Mammary epithelial cell (primary cell): ENCODE results near the gene IRF4.

ENCODE experiments used
- EZH2 ChIP-seq: IDR thresholded peaks from 2 replicates; pipeline ENCODE4 v1.6.1; 2012; ENCODE audit warnings: low read length, inconsistent platforms, borderline replicate concordance
- TF ChIP-seq, protein P1 (sequence below), 2 donors: IDR thresholded peaks in 1 of 2; conservative IDR thresholded peaks in 1 of 2; 2 replicates each; pipeline ENCODE4 v1.5.1; 2011 to 2012; ENCODE audit warnings: inconsistent platforms in 2 of 2, low read length in 2 of 2, mild to moderate bottlenecking in 2 of 2, control low read depth in 1 of 2, low read depth in 1 of 2; ENCODE audit not compliant: insufficient read depth in 1 of 2; ENCODE audit errors: extremely low read depth in 1 of 2

DNA sequence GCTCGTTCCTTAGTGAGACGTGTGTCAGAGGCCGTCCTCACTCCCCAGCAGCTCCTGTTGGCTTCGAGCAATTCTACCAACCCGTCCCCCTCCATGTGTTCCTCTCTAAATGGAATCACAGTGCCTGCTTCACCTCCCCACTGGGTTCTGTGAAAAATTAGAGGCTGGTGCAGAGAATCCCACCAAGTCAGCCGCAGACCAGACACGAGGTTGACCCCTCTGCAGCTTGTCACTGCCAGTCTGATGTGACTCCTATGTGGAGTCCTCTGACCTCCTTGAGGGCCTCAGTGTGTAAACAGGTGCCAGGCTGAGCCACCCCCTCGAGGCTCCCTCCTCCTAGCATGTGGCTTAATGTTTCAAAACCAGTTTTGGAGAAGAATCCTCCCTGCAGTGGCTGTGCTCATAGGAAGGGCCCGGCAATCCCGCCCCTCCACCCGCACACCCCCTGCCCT is 12.6 kb upstream of the IRF4 start:
- TF ChIP-seq EZH2, result no peak
- TF ChIP-seq, protein P1, sequence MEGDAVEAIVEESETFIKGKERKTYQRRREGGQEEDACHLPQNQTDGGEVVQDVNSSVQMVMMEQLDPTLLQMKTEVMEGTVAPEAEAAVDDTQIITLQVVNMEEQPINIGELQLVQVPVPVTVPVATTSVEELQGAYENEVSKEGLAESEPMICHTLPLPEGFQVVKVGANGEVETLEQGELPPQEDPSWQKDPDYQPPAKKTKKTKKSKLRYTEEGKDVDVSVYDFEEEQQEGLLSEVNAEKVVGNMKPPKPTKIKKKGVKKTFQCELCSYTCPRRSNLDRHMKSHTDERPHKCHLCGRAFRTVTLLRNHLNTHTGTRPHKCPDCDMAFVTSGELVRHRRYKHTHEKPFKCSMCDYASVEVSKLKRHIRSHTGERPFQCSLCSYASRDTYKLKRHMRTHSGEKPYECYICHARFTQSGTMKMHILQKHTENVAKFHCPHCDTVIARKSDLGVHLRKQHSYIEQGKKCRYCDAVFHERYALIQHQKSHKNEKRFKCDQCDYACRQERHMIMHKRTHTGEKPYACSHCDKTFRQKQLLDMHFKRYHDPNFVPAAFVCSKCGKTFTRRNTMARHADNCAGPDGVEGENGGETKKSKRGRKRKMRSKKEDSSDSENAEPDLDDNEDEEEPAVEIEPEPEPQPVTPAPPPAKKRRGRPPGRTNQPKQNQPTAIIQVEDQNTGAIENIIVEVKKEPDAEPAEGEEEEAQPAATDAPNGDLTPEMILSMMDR (conservative IDR thresholded peaks at IDR 0.05 in 1 of 2, IDR thresholded peaks at IDR 0.05 in 1 of 2; ENCODE audit: extremely low read depth in 1 of 2, insufficient read depth in 1 of 2, low read depth in 1 of 2, low read length in 2 of 2), result no peak
